GM18861 (cell line): ENCODE data around the gene PDZK1.
"Not testable (repeated sequence)": the region's sequence is repeated elsewhere in the genome, so short reads cannot be mapped to it uniquely, and the experiment has no call there.

Source experiments
- ATAC-seq: cut with Tn5 transposase; IDR thresholded peaks from one replicate; pipeline ENCODE4 v1.9.1; 2021; ENCODE audit not compliant: unreplicated experiment

PDZK1 gene

DNA sequence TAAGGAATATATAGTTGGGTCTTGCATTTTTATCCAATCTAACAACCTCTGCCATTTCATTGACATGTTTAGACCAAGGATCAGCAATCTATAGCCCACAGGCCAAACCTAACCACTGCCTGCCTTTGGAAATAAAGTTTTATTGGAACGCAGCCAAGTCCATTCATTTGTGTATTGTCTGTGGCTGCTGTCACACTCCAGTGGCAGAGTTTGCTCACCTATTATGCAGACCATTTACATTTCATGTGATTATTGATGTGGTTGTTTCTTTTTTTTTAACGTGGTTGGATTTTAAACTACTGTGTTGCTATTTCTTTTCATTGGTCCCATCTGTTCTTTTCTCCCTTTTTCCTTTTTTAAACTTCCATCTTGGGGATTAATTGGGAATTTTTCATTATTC lies 44.7 kb downstream of the PDZK1 start:
- peak; percentile 64 for ATAC-seq

DNA sequence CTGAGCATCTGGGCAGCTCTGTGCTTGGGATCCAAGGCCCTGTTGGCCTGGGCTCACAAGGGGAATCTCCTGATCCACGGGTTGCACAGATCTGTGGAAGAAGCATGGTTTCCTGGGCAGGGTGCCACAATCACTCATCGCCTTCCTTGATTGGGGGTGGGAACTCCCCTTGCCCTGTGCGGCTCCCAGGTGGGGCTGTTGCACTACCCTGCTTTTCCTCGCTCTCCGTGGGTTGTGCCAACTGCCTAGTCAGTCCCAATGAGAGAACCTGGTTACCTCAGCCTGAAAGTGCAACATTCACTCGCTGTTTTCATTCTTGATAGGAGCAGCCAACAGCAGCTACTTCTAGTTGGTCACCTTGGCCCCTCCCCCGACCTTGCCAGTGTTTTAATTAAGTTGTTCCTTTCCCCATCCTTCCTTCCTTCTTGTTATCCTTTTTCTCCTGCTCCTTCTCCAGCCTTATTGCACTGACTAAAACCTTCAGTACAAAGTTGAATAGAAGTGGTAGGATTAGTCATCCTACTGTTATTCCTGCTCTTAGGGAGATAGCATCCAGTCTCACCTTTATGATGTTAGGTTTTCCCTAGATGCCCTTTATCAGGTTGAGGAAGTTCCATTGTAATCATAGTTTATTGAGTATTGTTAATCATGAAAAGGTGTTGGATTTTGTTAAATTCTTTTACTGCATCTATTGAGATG lies 50.8 kb downstream of the PDZK1 start:
- not testable (repeated sequence) for ATAC-seq

DNA sequence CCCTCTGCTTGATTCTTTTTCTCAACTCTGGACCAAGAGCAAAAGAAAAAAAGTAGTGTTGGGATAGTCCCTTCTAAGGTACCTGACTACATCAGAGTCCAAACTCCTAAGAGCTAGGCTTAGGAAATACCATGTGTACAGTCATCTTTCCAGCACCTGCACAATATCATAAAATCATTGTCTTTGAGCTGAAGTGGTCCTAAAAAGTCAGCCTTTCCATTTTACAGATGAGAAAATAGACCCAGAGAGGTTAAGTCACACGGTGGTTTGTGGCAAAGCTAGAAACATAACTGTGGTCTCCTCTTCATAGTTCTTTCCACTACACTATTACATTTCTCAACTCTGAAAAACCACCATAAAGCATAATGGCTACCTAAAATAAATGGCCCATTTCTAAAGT lies 63.2 kb downstream of the PDZK1 start:
- not testable (repeated sequence) for ATAC-seq

DNA sequence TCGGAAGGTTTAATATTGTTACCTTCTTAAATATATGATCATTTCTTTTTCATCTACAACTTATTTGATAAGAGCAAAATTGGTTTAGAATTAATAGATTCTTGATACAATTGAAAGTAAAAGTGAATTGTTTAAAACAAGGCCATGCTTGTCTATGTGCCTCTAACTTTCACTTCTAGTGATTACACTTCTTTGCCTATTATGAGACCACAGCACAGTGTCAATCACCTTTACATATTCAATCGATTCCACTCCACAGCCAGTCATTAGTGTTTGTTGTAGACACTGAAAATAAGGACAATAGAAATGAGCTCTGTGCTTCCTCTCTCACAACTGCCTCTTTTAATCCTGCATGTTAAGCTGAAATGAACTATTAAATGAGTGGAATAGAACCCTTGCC lies 65.3 kb downstream of the PDZK1 start:
- ATAC-seq, result not testable (repeated sequence)

DNA sequence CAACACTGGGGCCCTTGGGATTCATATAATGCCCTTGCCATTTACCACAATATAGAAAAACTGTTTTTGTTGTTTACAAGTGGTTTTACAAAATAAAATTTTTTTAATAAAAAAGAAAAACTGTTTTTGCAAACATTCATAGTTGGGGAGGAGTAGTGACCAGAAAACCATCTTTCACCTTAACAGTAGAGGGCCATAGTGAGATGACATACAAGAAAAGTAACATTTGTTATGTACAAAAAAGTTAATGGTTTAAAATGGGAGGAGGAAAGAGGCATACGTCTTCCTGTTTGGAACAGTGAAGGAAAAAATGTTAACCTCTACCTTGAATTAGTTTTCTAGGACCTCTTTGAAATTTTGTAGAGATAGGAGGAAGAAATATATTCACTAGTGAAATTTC lies 70.9 kb downstream of the PDZK1 start:
- not testable (repeated sequence) for ATAC-seq

DNA sequence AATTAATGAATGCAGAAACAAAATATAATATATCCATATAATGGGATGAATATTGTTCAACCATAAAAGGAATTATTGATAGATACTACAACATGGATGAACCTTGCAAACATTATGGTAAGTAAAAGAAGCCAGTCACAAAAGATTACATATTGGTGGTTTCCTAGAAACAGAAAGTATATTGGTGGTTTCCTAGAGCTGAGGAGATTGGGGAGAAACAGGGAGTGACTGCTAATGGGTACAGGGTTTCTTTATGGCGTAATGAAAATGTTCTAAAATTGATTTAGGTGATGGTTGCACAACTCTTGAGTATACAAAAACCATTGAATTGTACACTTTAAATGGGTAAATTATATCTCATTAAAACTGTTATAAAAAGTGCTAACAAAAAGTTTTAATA lies 85.0 kb downstream of the PDZK1 start:
- ATAC-seq, result not testable (repeated sequence)
